ENCODE data around the gene NRG2.

Gene NRG2

DNA sequence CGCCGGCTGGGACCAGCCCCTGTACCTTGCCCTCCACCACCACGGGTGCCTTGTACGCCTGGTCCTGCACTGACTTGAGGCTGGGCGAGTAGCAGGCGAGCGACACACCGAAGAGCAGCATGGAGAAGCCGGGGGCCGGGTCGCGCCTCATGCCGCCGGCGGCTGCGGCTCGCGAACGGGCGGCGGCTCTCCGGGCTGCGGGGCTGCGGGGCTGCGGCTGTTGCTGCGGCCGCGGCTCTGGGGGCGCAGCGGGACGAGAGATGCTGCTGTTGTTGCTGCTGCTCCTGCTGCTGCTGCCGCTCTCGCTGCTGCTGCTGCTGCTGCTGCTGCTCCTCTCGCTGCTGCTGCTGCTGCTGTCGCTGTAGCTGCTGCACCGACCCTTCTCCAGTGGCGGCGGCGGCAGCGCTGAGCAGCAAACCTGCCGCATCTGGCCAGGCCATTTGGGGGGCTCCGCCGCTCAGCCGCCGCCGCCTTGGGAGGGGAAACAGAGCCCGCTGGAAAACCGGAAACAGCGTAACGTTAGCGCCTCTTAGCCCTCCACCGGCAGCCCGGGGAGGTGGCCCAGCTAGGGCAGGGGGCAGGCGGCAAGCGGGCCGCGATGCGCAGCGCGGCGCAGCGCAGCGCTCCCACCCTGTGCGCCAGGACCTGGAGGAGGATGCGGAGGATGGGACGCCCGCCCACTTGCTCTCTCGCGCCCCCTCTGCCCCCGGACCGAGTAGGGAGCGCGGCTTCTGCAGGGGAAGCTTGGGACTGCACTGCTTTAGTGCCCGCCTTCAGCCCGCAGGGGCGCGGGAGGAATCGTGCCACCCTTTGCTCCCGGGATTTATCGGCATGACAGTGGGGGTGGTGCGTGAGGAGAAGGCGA, at the start of gene NRG2:
NRG2 (minus strand) TSS at position 657 of the 865 bp plus-strand sequence.
- Histone ChIP-seq H3K4me3 (ENCODE audit: low read depth in 1 of 2, low read length in 2 of 2) (peak within 1 kb of the TSS; percentile 58 to 92), H3K27ac (ENCODE audit: low read length) (no peak within 1 kb of the TSS), H3K9me3 (ENCODE audit: control insufficient read depth in 1 of 2, low read length in 2 of 2) (no peaks in the 10 kb centered on the region), H3K27me3 (ENCODE audit: low read depth, low read length) (peaks cover 12% of the 10 kb centered on the region), H3K4me1 (ENCODE audit: control insufficient read depth in 1 of 2, insufficient read depth in 2 of 2, low read length in 2 of 2) (peaks cover 0 to 44% of the 10 kb centered on the region in 2 donors), H3K36me3 (ENCODE audit: control insufficient read depth in 1 of 2, insufficient read depth in 2 of 2, low read length in 2 of 2) (no peaks in the 10 kb centered on the region)

DNA sequence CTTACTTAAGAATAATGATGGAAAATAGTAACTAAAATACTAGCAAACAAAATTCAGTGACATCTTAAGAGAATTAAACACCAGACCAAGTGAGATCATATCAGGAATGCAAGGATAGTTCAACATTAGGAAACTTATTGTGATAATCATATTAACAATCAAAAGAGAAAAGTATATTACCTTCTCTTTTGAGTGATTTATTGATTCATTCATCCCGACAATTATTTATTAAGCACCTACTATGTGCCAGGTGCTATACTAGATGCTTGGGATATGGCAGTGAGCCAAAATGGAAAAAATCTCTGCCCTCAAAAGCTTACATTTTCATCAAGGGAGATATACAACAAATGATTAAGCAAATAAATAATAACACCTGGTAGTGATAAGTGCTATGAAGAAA, 47.2 kb upstream of the NRG2 start:
- H3K4me3 ChIP-seq (ENCODE audit: low read depth in 1 of 2, low read length in 2 of 2) = no peak overlapping the region
- peaks cover 11 to 15% of the 10 kb centered on the region in 2 donors for H3K9me3 ChIP-seq (ENCODE audit: control insufficient read depth in 1 of 2, low read length in 2 of 2)
- no peaks in the 10 kb centered on the region for H3K4me1 ChIP-seq (ENCODE audit: control insufficient read depth in 1 of 2, insufficient read depth in 2 of 2, low read length in 2 of 2)
- H3K27me3 ChIP-seq (ENCODE audit: low read depth, low read length) = no peaks in the 10 kb centered on the region
- H3K36me3 ChIP-seq (ENCODE audit: control insufficient read depth in 1 of 2, insufficient read depth in 2 of 2, low read length in 2 of 2) = no peaks in the 10 kb centered on the region
- H3K27ac ChIP-seq (ENCODE audit: low read length) = no peak overlapping the region

DNA sequence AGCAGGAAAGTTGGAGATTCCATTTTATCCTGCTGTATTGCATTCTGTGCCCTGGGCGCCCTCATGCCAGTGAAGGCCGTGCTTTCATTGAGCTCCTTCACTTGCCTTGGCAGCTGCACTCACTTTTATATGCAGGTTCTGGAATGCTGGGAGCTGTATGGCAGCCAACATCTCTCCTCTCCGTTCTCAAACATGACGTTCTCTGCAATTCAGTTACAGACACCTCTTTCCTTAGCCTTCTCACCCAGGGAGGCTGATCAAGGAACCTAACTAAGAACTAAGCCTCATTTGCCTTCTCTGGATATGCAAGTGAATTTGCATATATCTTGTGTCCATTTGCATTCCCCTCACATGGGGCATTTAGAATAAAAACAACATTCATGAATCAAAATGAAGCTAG, 41.4 kb upstream of the NRG2 start:
- H3K27ac ChIP-seq (ENCODE audit: low read length) = no peak overlapping the region
- no peaks in the 10 kb centered on the region for H3K36me3 ChIP-seq (ENCODE audit: control insufficient read depth in 1 of 2, insufficient read depth in 2 of 2, low read length in 2 of 2)
- no peaks in the 10 kb centered on the region for H3K27me3 ChIP-seq (ENCODE audit: low read depth, low read length)
- no peak overlapping the region for H3K4me3 ChIP-seq (ENCODE audit: low read depth in 1 of 2, low read length in 2 of 2)
- peaks cover 0 to 1% of the 10 kb centered on the region in 2 donors for H3K9me3 ChIP-seq (ENCODE audit: control insufficient read depth in 1 of 2, low read length in 2 of 2)
- H3K4me1 ChIP-seq (ENCODE audit: control insufficient read depth in 1 of 2, insufficient read depth in 2 of 2, low read length in 2 of 2) = no peaks in the 10 kb centered on the region

- no peaks in the 10 kb centered on the region for H3K36me3 ChIP-seq (ENCODE audit: control insufficient read depth in 1 of 2, insufficient read depth in 2 of 2, low read length in 2 of 2)
- H3K27me3 ChIP-seq (ENCODE audit: low read depth, low read length) = no peaks in the 10 kb centered on the region
- no peaks in the 10 kb centered on the region for H3K9me3 ChIP-seq (ENCODE audit: control insufficient read depth in 1 of 2, low read length in 2 of 2)
- no peak overlapping the region for H3K4me3 ChIP-seq (ENCODE audit: low read depth in 1 of 2, low read length in 2 of 2)
- H3K4me1 ChIP-seq (ENCODE audit: control insufficient read depth in 1 of 2, insufficient read depth in 2 of 2, low read length in 2 of 2) = no peaks in the 10 kb centered on the region
- no peak overlapping the region for H3K27ac ChIP-seq (ENCODE audit: low read length)
These were observed 40.6 kb upstream of the NRG2 start for GRCh38 chr5:140083650-140084049.

GRCh38 chr5:140083120-140083519, 40.0 kb upstream of the NRG2 start:
- H3K27ac ChIP-seq (ENCODE audit: low read length) = no peak overlapping the region
- no peaks in the 10 kb centered on the region for H3K4me1 ChIP-seq (ENCODE audit: control insufficient read depth in 1 of 2, insufficient read depth in 2 of 2, low read length in 2 of 2)
- H3K9me3 ChIP-seq (ENCODE audit: control insufficient read depth in 1 of 2, low read length in 2 of 2) = no peaks in the 10 kb centered on the region
- no peaks in the 10 kb centered on the region for H3K36me3 ChIP-seq (ENCODE audit: control insufficient read depth in 1 of 2, insufficient read depth in 2 of 2, low read length in 2 of 2)
- H3K27me3 ChIP-seq (ENCODE audit: low read depth, low read length) = no peaks in the 10 kb centered on the region
- no peak overlapping the region for H3K4me3 ChIP-seq (ENCODE audit: low read depth in 1 of 2, low read length in 2 of 2)

DNA sequence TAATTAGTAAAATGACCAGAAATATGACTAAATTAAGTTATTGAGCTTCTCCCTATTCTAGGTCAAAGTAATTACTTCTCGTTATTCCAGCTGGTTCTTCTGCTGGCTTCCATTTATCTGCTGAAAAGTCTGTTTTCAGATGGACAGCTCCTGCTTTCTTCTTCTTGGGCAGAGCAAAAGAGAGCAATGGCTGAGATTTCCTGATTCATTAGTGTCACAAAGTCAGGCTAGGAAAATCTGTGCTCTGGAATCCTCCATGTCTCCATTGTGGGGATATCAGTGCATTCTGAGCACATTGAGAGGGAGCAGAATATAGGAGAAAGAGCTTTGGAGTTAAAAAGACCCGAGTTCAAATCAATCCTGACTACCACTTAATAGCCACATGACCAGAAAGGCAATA, 33.7 kb upstream of the NRG2 start:
- Histone ChIP-seq H3K36me3 (ENCODE audit: control insufficient read depth in 1 of 2, insufficient read depth in 2 of 2, low read length in 2 of 2) (no peaks in the 10 kb centered on the region), H3K4me3 (ENCODE audit: low read depth in 1 of 2, low read length in 2 of 2) (no peak overlapping the region), H3K27me3 (ENCODE audit: low read depth, low read length) (no peaks in the 10 kb centered on the region), H3K4me1 (ENCODE audit: control insufficient read depth in 1 of 2, insufficient read depth in 2 of 2, low read length in 2 of 2) (peaks cover 0 to 4% of the 10 kb centered on the region in 2 donors), H3K9me3 (ENCODE audit: control insufficient read depth in 1 of 2, low read length in 2 of 2) (no peaks in the 10 kb centered on the region), H3K27ac (ENCODE audit: low read length) (no peak overlapping the region)

- Histone ChIP-seq H3K4me1 (ENCODE audit: control insufficient read depth in 1 of 2, insufficient read depth in 2 of 2, low read length in 2 of 2) (peaks cover 0 to 4% of the 10 kb centered on the region in 2 donors), H3K36me3 (ENCODE audit: control insufficient read depth in 1 of 2, insufficient read depth in 2 of 2, low read length in 2 of 2) (no peaks in the 10 kb centered on the region), H3K27ac (ENCODE audit: low read length) (no peak overlapping the region), H3K27me3 (ENCODE audit: low read depth, low read length) (no peaks in the 10 kb centered on the region), H3K9me3 (ENCODE audit: control insufficient read depth in 1 of 2, low read length in 2 of 2) (no peaks in the 10 kb centered on the region), H3K4me3 (ENCODE audit: low read depth in 1 of 2, low read length in 2 of 2) (no peak overlapping the region)
These were observed 33.0 kb upstream of the NRG2 start for GRCh38 chr5:140076142-140076541.

DNA sequence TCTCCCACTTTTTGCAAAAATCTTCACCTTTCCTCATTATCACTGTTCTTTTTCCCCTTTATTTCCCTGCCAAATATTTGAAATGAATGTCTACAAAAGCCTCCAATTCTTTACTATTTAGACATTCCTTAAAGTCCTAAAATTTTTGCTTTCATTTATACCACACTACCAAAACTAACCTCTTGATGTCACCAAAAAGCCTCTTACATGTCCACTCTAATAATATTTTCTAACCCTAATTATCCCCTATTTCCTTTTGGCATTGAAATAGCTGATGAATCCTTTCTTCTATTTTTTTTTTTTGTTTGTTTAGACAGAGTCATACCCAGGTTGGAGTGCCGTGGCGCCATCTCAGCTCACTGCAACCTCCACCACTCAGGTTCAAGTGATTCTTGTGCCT, 32.3 kb upstream of the NRG2 start:
- Histone ChIP-seq H3K4me3 (ENCODE audit: low read depth in 1 of 2, low read length in 2 of 2) (no peak overlapping the region), H3K27me3 (ENCODE audit: low read depth, low read length) (no peaks in the 10 kb centered on the region), H3K9me3 (ENCODE audit: control insufficient read depth in 1 of 2, low read length in 2 of 2) (no peaks in the 10 kb centered on the region), H3K27ac (ENCODE audit: low read length) (no peak overlapping the region), H3K36me3 (ENCODE audit: control insufficient read depth in 1 of 2, insufficient read depth in 2 of 2, low read length in 2 of 2) (no peaks in the 10 kb centered on the region), H3K4me1 (ENCODE audit: control insufficient read depth in 1 of 2, insufficient read depth in 2 of 2, low read length in 2 of 2) (peaks cover 0 to 4% of the 10 kb centered on the region in 2 donors)

DNA sequence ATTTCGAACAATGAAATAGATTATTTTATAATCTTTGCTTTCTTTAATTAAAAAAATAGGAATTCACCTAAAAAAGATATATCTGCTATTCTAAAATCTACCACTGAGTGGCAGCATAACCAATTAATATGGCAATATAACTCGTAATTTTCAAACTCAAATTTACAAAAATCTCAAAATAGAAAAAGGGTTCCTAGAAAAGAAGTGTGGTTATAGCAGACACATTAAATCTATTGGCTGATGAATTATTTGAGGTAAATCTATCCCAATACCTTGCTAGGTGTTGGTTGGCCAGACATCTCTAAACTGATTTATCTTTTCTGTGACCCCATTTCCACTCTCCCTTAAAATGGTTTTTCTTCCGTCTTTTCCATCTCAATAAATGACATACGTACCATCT, 30.2 kb upstream of the NRG2 start:
- Histone ChIP-seq H3K27ac (ENCODE audit: low read length) (no peak overlapping the region), H3K27me3 (ENCODE audit: low read depth, low read length) (no peaks in the 10 kb centered on the region), H3K9me3 (ENCODE audit: control insufficient read depth in 1 of 2, low read length in 2 of 2) (no peaks in the 10 kb centered on the region), H3K4me3 (ENCODE audit: low read depth in 1 of 2, low read length in 2 of 2) (no peak overlapping the region), H3K4me1 (ENCODE audit: control insufficient read depth in 1 of 2, insufficient read depth in 2 of 2, low read length in 2 of 2) (peaks cover 0 to 4% of the 10 kb centered on the region in 2 donors), H3K36me3 (ENCODE audit: control insufficient read depth in 1 of 2, insufficient read depth in 2 of 2, low read length in 2 of 2) (no peaks in the 10 kb centered on the region)

- no peaks in the 10 kb centered on the region for H3K27me3 ChIP-seq (ENCODE audit: low read depth, low read length)
- H3K4me3 ChIP-seq (ENCODE audit: low read depth in 1 of 2, low read length in 2 of 2) = no peak overlapping the region
- H3K36me3 ChIP-seq (ENCODE audit: control insufficient read depth in 1 of 2, insufficient read depth in 2 of 2, low read length in 2 of 2) = no peaks in the 10 kb centered on the region
- peaks cover 0 to 4% of the 10 kb centered on the region in 2 donors for H3K4me1 ChIP-seq (ENCODE audit: control insufficient read depth in 1 of 2, insufficient read depth in 2 of 2, low read length in 2 of 2)
- H3K9me3 ChIP-seq (ENCODE audit: control insufficient read depth in 1 of 2, low read length in 2 of 2) = no peaks in the 10 kb centered on the region
- H3K27ac ChIP-seq (ENCODE audit: low read length) = no peak overlapping the region
These were observed 29.7 kb upstream of the NRG2 start for GRCh38 chr5:140072812-140073211.

GRCh38 chr5:140060816-140061215, 17.7 kb upstream of the NRG2 start:
- H3K9me3 ChIP-seq (ENCODE audit: control insufficient read depth in 1 of 2, low read length in 2 of 2) = no peaks in the 10 kb centered on the region
- H3K36me3 ChIP-seq (ENCODE audit: control insufficient read depth in 1 of 2, insufficient read depth in 2 of 2, low read length in 2 of 2) = no peaks in the 10 kb centered on the region
- H3K4me3 ChIP-seq (ENCODE audit: low read depth in 1 of 2, low read length in 2 of 2) = no peak overlapping the region
- no peaks in the 10 kb centered on the region for H3K27me3 ChIP-seq (ENCODE audit: low read depth, low read length)
- H3K4me1 ChIP-seq (ENCODE audit: control insufficient read depth in 1 of 2, insufficient read depth in 2 of 2, low read length in 2 of 2) = no peaks in the 10 kb centered on the region
- H3K27ac ChIP-seq (ENCODE audit: low read length) = no peak overlapping the region

Measured in muscle layer of duodenum (tissue), 2 donors.